ENCODE results near the gene TSPEAR. TPM values are rescaled to one million over a fixed set of nuclear protein-coding genes. Genes with fewer than 3 reads are reported as not detected.

TSPEAR gene
- total and polyA plus RNA-seq, 2 of the 13 experiments (the other 11 are each of a cell fraction or from before 2014, with no cell fraction given), result 0.07 to 0.32 TPM

DNA sequence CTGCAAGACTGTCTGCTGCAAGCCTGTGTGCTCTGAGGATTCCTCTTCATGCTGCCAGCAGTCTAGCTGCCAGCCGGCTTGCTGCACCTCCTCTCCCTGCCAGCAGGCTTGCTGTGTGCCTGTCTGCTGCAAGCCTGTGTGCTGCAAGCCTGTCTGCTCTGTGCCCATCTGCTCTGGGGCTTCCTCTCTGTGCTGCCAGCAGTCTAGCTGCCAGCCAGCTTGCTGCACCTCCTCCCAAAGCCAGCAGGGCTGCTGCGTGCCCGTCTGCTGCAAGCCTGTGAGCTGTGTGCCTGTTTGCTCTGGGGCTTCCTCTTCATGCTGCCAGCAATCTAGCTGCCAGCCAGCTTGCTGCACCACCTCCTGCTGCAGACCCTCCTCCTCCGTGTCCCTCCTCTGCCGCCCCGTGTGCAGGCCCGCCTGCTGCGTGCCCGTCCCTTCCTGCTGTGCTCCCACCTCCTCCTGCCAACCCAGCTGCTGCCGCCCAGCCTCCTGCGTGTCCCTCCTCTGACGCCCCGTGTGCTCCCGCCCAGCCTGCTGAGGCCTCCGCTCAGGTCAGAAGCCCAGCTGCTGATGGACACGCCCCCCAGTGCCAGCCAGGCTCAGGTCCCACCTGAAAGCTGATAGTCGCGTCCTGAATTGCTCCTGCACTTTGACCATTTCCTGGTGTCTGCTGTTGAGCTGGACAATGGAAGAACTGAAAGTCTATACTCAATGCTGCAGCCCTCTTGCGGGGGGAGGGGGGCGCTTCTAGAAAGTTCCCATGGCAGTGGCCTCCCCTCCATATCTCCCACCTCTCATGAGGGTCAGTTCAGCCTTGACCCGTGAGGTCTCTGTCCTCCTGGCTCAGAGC lies 136.7 kb downstream of the TSPEAR start (continued):
- TF ChIP-seq GATAD2A (CRISPR knock-in tag; IDR thresholded peaks at IDR 0.05) (peak; percentile 44; the same call in 1 of the 2 replicates), ASH2L (IDR thresholded peaks at IDR 0.05; ENCODE audit: insufficient read length, low read depth, low read length) (peak; percentile 39), RNF2 (conservative IDR thresholded peaks at IDR 0.05; ENCODE audit: low read depth) (no peak), MAF1 (CRISPR knock-in tag; IDR thresholded peaks at IDR 0.05; ENCODE audit: borderline replicate concordance) (no peak), GLI4 (CRISPR knock-in tag; IDR thresholded peaks at IDR 0.05; ENCODE audit: borderline replicate concordance) (0 out of 2 replicates have a peak, but pooled peaks have one; percentile 57), ZNF274 (CRISPR knock-in tag; IDR thresholded peaks at IDR 0.05) (no peak), EZH2 (conservative IDR thresholded peaks at IDR 0.05; ENCODE audit: low read depth, low read length) (no peak), ZNF451 (CRISPR knock-in tag; IDR thresholded peaks at IDR 0.05) (peak; percentile 54; the same call in 1 of the 2 replicates), SRF (IDR thresholded peaks at IDR 0.05; ENCODE audit: low read depth, low read length) (no peak), ZMYM4 (CRISPR knock-in tag; IDR thresholded peaks at IDR 0.05) (peak; percentile 82), JUND (CRISPR knock-in tag; IDR thresholded peaks at IDR 0.05) (no peak), KDM4B (CRISPR knock-in tag; IDR thresholded peaks at IDR 0.05) (no peak), HOXA7 (CRISPR knock-in tag; IDR thresholded peaks at IDR 0.05) (peak; percentile 32; the same call in 1 of the 2 replicates), NONO (IDR thresholded peaks at IDR 0.05) (no peak), NONO (CRISPR knock-in tag; conservative IDR thresholded peaks at IDR 0.05) (peak; percentile 79), ZBTB1 (CRISPR knock-in tag; IDR thresholded peaks at IDR 0.05; ENCODE audit: borderline replicate concordance) (no peak), AGO1 (IDR thresholded peaks at IDR 0.05; ENCODE audit: low read depth, low read length, poor library complexity, severe bottlenecking) (no peak)
- TF ChIP-seq, protein P1, sequence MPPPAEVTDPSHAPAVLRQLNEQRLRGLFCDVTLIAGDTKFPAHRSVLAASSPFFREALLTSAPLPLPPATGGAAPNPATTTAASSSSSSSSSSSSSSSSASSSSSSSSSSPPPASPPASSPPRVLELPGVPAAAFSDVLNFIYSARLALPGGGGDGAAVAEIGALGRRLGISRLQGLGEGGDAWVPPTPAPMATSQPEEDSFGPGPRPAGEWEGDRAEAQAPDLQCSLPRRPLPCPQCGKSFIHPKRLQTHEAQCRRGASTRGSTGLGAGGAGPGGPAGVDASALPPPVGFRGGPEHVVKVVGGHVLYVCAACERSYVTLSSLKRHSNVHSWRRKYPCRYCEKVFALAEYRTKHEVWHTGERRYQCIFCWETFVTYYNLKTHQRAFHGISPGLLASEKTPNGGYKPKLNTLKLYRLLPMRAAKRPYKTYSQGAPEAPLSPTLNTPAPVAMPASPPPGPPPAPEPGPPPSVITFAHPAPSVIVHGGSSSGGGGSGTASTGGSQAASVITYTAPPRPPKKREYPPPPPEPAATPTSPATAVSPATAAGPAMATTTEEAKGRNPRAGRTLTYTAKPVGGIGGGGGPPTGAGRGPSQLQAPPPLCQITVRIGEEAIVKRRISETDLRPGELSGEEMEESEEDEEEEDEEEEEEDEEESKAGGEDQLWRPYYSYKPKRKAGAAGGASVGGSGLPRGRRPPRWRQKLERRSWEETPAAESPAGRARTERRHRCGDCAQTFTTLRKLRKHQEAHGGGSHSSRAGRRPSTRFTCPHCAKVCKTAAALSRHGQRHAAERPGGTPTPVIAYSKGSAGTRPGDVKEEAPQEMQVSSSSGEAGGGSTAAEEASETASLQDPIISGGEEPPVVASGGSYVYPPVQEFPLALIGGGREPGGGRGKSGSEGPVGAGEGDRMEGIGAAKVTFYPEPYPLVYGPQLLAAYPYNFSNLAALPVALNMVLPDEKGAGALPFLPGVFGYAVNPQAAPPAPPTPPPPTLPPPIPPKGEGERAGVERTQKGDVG (CRISPR knock-in tag; IDR thresholded peaks at IDR 0.05; ENCODE audit: borderline replicate concordance), result peak; percentile 37; the same call in 1 of the 2 replicates
